Activated CD4-positive, alpha-beta T cell treated with anti-CD3 and anti-CD28 coated beads, Interleukin-2, amount 50 U/mL, for 4 hours (primary cell): Measurements from ENCODE around the gene SLC29A1.
"Not testable (repeated sequence)": the region's sequence is repeated elsewhere in the genome, so short reads cannot be mapped to it uniquely, and the experiment has no call there.

Experiments
- DNase-seq, 2 experiments: peaks; one replicate each; pipeline ENCODE4 v3.0.0-alpha.2; 2020

The SLC29A1 gene

DNA sequence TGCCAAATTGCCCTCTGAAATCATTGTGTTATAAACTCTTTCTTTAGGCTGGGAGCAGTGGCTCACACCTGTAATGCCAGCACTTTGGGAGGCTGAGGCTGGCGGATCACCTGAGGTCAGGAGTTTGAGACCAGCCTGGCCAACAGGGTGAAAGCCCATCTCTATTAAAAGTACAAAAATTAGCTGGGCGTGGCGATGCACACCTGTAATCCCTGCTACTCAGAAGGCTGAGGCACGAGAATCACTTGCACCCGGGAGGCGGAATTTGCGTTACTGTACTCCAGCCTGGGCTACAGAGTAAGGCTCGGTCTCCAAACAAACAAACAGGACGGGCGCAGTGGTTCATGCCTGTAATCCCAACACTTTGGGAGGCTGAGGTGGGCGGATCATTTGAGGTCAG lies 27.0 kb upstream of the SLC29A1 start:
- not testable (repeated sequence) for DNase-seq

- no peak for DNase-seq
These were observed 24.7 kb upstream of the SLC29A1 start for GRCh38 chr6:44198684-44199083.

- no peak for DNase-seq
These were observed 23.5 kb upstream of the SLC29A1 start for GRCh38 chr6:44199883-44200282.

DNA sequence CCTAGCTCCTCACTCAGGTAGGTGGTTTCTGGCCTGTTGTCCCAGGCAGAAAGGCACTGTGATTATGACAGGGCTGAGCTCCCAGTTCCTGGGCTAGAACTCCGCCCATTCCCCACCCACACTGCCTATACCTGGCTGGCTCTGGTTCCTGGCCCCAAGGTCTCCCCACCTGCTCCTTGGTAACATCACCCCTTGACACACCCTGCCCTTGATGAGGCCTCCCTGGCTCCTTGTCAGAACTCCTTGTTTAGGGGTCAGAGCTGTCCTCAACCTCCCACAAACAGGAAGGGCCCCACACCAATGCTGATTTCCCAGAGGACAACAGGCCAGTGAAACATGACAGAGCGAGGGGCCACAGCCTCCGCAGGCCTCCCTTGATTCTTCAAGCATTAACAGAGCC lies 22.2 kb upstream of the SLC29A1 start:
- DNase-seq = no peak

GRCh38 chr6:44201638-44202303 lies 21.6 kb upstream of the SLC29A1 start:
- no peak for DNase-seq

- no peak for DNase-seq
These were observed 20.9 kb upstream of the SLC29A1 start for GRCh38 chr6:44202332-44202971.

DNA sequence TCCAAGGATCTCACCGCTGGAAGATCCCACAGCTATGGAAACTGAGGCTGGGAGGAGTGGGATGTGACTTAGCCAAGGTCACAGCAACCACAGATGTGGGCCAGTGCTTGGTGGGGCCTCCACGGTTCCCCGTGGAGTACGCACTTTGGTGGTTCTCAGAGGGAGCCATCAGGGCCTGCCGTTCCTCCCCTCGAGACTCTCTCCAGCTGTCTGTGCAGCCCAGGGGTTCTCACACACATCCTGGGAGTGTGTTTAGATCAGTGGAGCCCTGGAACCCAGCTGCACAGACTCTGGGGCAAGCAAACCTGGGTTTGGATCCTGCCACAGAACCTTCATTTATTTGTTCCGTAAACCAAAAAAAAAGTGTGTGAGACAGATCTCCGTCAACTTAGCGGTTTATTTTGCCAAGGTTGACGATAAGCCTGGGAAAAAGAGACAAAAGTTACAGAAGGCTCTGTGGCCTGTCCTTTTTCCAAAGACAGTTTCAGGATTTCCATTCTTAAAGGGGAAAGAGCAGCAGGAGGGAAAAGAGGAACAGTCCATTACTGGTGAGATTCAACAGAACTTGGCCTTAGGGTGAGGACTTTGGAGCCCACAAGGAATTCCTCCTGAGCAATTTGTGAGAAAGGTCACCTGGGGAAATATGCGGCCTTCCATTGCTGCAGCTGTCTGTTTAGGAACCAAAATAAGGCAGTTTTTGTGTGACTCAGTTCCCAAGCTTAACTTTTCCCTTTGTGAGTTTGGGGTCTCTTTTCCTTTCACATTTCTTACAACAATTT lies 20.2 kb upstream of the SLC29A1 start:
- no peak for DNase-seq

DNA sequence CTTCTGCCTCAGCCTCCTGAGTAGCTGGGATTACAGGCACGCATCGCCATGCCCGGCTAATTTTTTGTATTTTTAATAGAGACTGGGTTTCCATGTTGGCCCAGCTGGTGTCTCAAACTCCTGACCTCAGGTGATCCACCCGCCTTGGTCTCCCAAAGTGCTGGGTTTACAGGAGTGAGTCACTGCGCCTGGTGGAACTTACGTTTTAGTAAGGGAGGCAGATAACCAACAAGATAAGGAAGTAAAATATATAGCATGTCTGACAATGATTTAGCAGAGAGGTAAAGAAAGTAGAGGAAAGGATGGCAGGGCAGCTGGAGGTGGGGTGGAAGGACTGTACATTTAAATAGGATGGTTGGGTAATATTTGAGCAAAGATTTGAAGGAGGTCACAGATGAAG lies 19.4 kb upstream of the SLC29A1 start:
- no peak for DNase-seq

- DNase-seq = no peak
These were observed 15.4 kb upstream of the SLC29A1 start for GRCh38 chr6:44207966-44208365.

DNA sequence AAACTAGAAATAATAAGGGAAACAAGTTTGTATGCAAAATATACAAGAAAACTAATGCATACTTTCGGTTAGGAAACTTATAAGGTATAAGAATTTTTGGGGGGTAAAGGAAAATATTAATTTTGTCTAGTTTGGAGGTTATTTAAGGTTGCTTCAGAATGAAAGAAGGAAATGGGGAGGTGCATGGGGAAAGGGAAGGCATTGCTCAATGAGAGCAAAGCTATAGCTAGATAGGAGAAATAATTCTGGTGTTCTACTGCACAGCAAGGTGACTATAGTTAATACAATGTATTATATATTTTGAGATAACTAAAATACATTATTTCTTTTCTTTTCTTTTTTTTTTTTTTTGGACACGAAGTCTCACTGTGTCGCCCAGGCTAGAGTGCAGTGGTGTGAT lies 12.1 kb upstream of the SLC29A1 start:
- DNase-seq = no peak

DNA sequence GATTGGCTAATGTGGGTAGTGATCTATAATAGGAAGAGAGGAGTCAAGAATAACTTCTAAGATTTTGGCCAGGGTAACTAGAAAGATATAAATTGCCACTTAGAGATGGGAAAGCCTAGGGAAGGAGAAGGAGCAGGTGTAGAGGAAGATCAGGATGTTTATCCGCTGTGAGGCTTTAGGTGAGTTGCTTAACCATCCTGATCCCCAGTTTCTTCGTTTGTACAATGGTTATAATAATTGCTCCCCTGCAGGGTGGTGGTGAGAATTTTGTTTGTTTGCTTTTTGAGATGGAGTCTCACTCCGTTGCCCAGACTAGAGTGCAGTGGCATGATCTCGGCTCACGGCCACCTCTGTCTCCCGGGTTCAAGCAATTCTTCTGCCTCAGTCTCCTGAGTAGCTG lies 9.1 kb upstream of the SLC29A1 start:
- no peak for DNase-seq

DNA sequence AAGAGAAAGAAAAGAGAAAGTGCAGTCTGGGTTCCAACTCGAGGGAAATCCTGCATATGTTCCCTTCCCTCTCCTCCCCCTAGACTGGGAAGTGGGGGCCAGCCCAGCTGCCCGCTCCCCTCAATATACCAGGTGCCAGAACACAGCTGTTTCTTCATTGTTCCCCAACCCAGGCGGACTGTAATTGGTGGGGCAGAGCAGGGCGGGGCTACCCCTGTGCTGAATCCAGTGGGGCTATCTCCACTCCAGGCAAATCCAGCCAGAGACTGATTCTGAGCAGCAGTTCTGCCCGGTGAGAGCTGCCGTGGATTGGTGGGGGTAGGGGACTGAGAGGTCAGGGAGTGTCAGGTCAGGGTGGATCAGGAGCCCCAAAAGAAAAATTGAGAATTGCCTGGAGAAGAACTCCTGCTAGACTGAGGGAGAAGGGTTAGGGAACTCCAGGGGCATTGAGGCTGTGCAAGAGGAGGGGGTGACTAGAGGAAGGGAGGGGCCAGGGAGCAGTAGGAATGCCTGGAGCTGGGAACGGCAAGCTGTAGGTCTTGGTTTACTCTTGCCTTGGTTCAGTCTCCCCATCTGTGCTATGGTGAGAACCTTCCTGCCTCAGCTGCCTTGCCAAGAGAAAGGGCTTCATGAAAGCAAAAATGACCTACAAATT lies 6.6 kb upstream of the SLC29A1 start, which contains the start of gene MYMX:
Gene MYMX (plus strand): TSS at position 250 of the 655 bp plus-strand sequence. CDS start 546 bp downstream, outside the sequence.
- no peak for DNase-seq

DNA sequence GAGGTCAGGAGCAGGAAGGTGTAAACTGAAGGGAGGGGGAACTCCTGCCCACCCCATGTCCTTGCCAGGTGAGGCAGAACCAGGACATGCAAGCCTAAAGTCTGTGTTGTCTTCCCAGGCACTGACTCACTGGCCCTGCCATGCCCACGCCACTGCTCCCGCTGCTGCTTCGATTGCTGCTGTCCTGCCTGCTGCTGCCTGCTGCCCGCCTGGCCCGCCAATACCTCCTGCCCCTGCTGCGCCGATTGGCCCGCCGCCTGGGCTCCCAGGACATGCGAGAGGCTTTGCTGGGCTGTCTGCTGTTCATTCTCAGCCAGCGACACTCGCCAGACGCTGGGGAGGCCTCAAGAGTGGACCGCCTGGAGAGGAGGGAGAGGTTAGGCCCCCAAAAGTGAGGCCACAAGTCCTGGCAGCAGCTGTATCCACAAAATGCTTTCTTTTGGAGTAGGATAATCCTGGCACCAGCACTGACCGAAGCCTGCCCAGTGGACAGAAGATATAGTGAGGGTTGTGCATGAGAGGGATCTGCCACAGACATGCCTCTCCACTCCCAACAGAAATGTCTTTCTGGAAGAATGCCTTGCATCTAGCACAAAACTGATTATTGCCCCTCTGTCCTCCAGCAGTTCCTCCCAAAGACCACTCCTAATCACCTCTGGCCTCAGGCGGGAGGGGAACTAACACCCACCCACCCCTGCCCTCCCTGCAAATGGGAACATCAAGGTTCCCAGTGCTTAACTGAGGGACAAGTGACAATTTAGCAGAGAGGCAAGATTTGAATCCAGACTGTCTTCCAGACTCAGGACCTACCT lies 5.9 kb upstream of the SLC29A1 start:
- DNase-seq = no peak

DNA sequence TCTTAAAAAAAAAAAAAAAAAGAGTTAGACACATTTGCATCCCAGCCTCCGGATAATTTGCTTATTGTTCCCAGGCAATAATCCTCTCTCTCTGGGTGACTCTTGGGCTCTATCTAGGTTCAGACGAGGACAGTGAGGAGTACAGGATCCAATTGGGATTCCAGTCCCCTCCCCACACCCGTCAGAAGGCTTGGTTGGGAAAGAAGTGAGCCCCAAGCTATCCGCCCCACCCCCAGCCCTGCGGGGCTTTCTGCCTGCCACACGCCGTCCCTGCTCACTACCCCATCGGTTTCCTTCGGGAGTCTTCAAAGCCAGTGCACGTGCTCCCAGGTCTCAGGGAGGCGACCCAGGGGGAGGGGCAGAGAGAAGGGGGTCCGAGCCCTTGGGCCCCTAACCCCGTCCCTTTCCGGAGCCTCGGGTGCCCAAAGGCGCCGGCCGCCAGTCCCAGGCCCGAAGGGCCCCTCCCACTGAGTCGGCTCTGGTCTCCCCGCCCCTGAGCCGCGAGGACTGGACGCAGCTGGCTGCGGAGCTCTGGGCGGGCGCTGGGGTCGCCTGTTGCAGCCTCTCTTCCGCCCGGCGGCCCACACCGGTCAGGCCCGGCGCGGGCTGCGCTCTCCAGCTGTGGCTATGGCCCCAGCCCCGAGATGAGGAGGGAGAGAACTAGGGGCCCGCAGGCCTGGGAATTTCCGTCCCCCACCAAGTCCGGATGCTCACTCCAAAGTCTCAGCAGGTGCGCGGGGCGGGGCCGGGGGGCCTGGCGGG lies 4.2 kb upstream of the SLC29A1 start:
- no peak for DNase-seq

GRCh38 chr6:44219815-44220784 lies 3.3 kb upstream of the SLC29A1 start:
- DNase-seq = no peak

DNA sequence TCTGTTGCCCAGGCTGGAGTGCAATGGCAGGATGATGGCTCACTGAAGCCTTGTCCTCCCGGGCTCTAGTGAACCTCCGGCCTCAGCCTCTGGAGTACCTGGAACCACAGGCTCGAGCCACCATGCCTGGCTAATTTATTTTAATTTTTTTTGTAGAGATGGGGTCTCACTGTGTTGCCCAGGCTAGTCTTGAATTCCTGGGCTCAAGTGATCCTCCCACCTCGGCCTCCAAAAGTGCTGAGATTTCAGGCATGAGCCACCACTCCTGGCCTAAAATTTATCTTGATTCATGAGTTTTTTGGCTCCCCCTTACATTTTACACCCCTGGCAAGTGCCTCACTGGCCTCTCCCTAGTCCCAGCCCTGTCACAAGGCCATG lies 2.5 kb upstream of the SLC29A1 start:
- no peak for DNase-seq

DNA sequence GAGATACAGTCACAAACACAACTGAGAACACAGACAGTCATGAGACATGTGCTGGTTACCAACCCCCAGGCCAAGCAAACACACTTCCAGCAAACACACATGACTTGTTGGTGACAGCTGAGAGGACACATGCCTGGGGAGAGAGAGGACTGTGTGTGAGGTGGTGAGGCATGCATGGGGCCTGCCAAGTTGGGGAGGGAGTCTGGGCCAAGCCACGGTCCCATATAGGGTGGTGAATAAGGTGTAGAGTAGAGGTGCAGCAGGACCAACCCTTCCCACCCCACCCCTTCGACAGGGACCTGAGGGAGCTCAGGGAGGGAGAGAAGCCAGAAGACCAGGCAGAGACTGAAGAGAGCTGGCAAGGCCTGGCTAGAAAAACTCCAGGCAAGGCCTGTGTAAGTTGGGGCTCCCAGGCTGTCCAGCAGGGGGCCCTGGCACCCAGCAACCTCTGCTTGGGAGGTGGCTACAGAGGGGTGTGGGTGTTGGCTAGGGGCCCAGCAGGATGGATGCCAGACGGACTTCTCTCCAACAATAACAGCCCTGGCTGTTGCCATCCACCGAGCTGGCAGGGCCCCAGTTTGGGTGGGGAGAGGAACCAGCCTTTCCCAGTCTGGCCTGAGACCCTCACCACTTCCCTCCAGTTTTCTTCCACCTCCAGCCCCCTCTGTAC lies 2.0 kb upstream of the SLC29A1 start:
- DNase-seq = peak; percentile 62 to 65

- DNase-seq = no peak
These were observed 1.4 kb upstream of the SLC29A1 start for GRCh38 chr6:44221961-44222335.

DNA sequence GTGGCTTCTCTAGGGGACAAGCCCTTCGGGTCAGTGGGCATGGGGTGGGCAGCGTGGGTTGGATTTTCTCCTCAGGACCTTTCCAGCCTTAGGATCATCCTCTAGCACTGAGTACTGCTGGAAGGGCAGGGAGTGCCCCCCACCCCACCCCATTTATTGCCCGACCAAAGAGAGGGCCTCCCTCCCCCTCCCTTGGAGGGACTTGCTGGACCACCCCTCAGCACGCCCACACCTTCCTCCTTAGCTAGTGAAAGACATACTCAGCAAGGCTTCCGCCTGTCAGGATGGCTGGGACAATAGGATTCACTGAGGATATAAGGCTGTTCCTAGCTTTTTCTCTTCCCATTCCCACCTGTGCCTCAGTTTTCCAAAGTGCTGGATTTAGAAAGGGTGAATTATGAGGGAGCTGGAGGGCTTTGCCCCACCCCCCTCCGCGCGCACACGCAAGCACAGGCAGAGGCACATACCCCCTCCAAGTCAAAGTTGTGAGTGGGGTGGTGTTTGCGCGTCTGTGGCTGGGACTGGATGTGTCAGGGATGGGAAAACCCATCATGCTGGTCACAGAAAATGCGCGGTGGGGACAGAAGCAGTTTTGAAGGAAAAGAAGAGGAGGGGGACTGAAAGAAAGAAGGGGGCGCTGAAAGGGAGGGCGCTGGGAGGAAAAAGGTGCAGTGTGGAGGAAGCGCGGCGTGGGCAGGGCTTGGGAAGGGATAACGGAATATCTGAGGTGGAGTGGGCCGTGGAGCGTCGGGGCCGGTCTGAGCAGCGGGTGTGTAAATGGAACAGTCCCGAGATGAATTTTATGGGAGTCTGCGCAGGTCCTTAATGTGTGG lies 693 bp upstream of the SLC29A1 start:
- no peak for DNase-seq
